ENCODE data around the gene HTT.

- TF ChIP-seq CTCF (IDR thresholded peaks at IDR 0.05) (no peak), POLR2A (IDR thresholded peaks at IDR 0.05) (peak; percentile 14 to 49)
These were observed 1.1 kb upstream of the HTT start for GRCh38 chr4:3073158-3074077.
